OCI-LY3 (cell line): ENCODE data around the gene APOBEC3H.

Experiments used
- CTCF ChIP-seq: fragments of 200-600, 300-600 bp; sonication (generic); IDR thresholded peaks from 2 replicates; pipeline ENCODE4 v1.5.1; 2014; ENCODE audit warnings: antibody characterized with exemption, low read length, low read depth
- EZH2phosphoT487 ChIP-seq: fragments of 200-600 bp; shearing (Covaris generic); IDR thresholded peaks from 2 replicates; pipeline ENCODE4 v1.6.1; 2018; ENCODE audit warnings: antibody characterized with exemption, mixed run types, low read depth

DNA sequence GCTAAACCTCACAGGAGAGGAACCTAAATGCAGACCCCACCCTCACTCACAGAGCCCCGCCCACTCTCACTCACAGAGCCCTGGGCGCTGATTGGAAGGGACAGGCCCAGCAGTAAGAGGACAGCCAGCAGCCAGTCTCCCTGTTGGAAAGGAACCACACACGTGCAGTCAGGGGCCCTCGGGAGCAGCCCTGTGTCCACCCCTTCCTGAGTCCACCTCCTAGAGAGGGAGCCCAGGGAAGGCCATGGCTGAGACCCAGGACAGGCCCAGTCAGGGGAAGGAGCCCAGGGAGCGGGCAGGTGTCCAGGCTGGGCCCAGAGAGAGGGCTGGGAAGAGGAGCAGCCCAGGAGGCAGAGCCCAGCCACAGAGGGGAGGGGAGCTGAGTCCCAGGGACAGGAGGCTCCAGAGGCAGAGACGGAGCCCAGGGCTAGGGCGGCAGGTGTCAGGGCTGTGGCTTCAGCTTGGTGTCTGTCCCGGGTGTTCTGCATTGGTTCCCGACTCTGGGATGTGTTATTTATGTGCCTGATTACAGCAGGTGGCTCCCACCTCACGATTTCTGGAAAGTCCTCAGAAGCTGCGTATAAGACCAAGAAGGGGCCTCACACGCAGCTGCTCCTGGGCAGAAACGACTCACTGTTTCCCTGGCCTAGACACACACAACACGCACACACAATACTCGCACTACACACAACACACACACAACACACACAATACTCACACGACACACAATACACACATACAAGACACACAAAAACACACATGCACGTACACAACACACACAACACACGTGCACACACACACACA, 9.0 kb upstream of the APOBEC3H start:
- TF ChIP-seq CTCF, result no peak
- TF ChIP-seq EZH2phosphoT487, result no peak
